OCI-LY1 (cell line): Measurements from ENCODE around the gene CCDC93.

ENCODE experiments used
- EZH2 ChIP-seq: fragments of 200-600 bp; sonication (generic), shearing (Covaris generic); IDR thresholded peaks from 2 replicates; pipeline ENCODE4 v1.8.0; 2017; ENCODE audit warnings: borderline replicate concordance, mixed run types, mild to moderate bottlenecking, antibody characterized with exemption, low read length, moderate library complexity, mixed read lengths
- TF ChIP-seq, protein P1 (sequence below): fragments of 200-600 bp; sonication (generic), shearing (Covaris generic); IDR thresholded peaks from 2 replicates; pipeline ENCODE4 v1.5.1; 2017; ENCODE audit warnings: mild to moderate bottlenecking, antibody characterized with exemption, low read length, moderate library complexity, mixed read lengths

DNA sequence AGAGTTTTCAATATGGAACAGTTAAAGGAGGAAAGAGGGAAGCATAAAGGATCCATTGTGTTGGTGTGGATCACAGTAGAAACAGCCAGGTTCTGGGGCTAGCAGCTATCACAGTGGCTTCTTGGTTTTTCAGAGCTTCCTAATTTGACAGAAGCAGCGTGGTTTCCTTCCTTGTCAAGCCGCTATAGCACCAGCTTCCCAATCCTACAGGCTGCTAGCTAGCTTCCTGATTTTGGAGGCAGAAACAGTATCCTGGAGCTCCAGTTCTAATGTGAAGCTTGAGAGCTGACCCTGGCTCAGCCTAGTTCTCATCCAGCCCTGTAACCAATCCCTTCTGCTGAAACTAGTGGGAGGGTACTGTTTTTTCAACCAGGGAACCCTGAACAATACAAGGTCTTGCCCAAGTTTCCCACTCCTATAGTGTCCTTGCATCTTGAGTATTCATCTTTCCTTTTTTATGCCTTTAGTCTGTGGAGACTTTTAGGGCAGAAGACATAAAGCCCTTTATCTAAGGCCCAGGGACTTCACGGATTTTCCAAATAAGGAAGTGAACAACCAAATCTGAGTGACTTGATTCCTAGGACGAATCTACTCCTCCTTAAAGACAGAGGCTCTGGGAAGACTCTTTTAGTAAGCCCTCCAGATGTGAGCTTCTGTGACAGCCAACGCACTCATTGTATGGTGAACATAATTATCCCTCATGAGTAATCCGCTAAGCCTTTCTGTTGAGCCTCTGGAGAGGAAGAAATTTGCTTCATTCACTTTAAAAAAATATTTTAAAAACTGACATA lies 33.8 kb downstream of the CCDC93 start:
- TF ChIP-seq, protein P1, sequence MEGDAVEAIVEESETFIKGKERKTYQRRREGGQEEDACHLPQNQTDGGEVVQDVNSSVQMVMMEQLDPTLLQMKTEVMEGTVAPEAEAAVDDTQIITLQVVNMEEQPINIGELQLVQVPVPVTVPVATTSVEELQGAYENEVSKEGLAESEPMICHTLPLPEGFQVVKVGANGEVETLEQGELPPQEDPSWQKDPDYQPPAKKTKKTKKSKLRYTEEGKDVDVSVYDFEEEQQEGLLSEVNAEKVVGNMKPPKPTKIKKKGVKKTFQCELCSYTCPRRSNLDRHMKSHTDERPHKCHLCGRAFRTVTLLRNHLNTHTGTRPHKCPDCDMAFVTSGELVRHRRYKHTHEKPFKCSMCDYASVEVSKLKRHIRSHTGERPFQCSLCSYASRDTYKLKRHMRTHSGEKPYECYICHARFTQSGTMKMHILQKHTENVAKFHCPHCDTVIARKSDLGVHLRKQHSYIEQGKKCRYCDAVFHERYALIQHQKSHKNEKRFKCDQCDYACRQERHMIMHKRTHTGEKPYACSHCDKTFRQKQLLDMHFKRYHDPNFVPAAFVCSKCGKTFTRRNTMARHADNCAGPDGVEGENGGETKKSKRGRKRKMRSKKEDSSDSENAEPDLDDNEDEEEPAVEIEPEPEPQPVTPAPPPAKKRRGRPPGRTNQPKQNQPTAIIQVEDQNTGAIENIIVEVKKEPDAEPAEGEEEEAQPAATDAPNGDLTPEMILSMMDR: no peak
- no peak for TF ChIP-seq EZH2
